Psoas muscle (tissue), 8 donors: ENCODE measurements around the gene TCOF1. TPM values are rescaled to one million over a fixed set of nuclear protein-coding genes. Genes with fewer than 3 reads are reported as not detected.

Source experiments
- ATAC-seq, 4 donors: fragments of 200-7000 bp; cut with Tn5 transposase; one replicate each; pipeline ENCODE4 v1.9.1; 2020; ENCODE audit warnings: moderate library complexity in 3 of 4, mild to moderate bottlenecking in 2 of 4
- DNase-seq, 2 donors: peaks; one replicate each; pipeline ENCODE4 v3.0.0-alpha.2; 2020
- H3K27ac ChIP-seq: fragments of 200-600 bp; one replicate; pipeline ENCODE4 v1.8.0; 2022
- H3K27me3 ChIP-seq, 3 donors: fragments of 200-600 bp in 1 of 3; one replicate each; pipeline versions ENCODE4 v1.6.1 to v1.8.0; 2013 to 2022; ENCODE audit warnings: low read length in 2 of 3, mild to moderate bottlenecking in 2 of 3, moderate library complexity in 1 of 3; ENCODE audit not compliant: insufficient read depth in 3 of 3
- H3K36me3 ChIP-seq, 2 donors: fragments of 200-600 bp in 1 of 2; one replicate each; pipeline versions ENCODE4 v1.6.1 to v1.8.0; 2013 to 2022; ENCODE audit warnings: low read depth in 1 of 2, mild to moderate bottlenecking in 1 of 2, moderate library complexity in 1 of 2; ENCODE audit not compliant: insufficient read depth in 1 of 2
- H3K4me1 ChIP-seq: fragments of 200-600 bp; one replicate; pipeline ENCODE4 v1.8.0; 2022
- H3K4me3 ChIP-seq: fragments of 200-600 bp; one replicate; pipeline ENCODE4 v1.8.0; 2022; ENCODE audit warnings: mild to moderate bottlenecking
- H3K9me3 ChIP-seq: fragments of 200-600 bp; one replicate; pipeline ENCODE4 v1.8.0; 2022
- CTCF ChIP-seq: fragments of 200-600 bp; IDR thresholded peaks from one replicate; pipeline ENCODE4 v1.8.0; 2022; ENCODE audit warnings: antibody characterized with exemption
- WGBS, 3 donors: extraction: QIAGEN DNeasy Blood & Tissue Kit; methylation state at CpG; one replicate each; pipeline versions ENCODE4 v1.1.6 to v1.1.7; 2013; 5-methylcytosine and 5-hydroxymethylcytosine counted together
- intact Hi-C, 2 donors: fragments of 100-400 bp; cut with DNase I; formaldehyde crosslinking; loops; one replicate each; pipeline versions ENCODE4 v1.11.0 to v1.14.2; 2022
- long read RNA-seq, 2 donors: library from polyadenylated mRNA; unstranded; transcript quantifications; one replicate each; pipeline ENCODE4 v2.0.0, GENCODE V29; 2021
- polyA plus RNA-seq, 3 donors: library from polyadenylated mRNA; stranded (reverse); fragments of 200-250 nt; gene quantifications; one replicate each; pipeline ENCODE4 v1.2.3, GENCODE V29; 2013
- total RNA-seq, 4 donors: library from RNA; stranded (reverse); fragmentation: NEBNext Ultra II Directional in 2 of 4; extraction: Animal tissue kit (Norgen Biotek cat#: 25700) in 2 of 4; gene quantifications; one replicate each; pipeline versions ENCODE4 v1.2.1 to v1.2.4, GENCODE V29; 2021 to 2023
- donor health status: healthy with polysubstance abuse.
- donor health status: DM: no; HTN: no; CAD: no; lungs with moderate emphysema.
- donor health status: Bipolar disorder and iron deficiency.
- donor health status: healthy.
- donor health status: DM: yes; HTN: yes; CAD: no.
- donor health status: DM: no; HTN: no; CAD: no.
- donor health status: DM: no; HTN: no; CAD: no.
- donor health status: DM: yes; HTN: yes; CAD: no.

The TCOF1 gene, protein sequence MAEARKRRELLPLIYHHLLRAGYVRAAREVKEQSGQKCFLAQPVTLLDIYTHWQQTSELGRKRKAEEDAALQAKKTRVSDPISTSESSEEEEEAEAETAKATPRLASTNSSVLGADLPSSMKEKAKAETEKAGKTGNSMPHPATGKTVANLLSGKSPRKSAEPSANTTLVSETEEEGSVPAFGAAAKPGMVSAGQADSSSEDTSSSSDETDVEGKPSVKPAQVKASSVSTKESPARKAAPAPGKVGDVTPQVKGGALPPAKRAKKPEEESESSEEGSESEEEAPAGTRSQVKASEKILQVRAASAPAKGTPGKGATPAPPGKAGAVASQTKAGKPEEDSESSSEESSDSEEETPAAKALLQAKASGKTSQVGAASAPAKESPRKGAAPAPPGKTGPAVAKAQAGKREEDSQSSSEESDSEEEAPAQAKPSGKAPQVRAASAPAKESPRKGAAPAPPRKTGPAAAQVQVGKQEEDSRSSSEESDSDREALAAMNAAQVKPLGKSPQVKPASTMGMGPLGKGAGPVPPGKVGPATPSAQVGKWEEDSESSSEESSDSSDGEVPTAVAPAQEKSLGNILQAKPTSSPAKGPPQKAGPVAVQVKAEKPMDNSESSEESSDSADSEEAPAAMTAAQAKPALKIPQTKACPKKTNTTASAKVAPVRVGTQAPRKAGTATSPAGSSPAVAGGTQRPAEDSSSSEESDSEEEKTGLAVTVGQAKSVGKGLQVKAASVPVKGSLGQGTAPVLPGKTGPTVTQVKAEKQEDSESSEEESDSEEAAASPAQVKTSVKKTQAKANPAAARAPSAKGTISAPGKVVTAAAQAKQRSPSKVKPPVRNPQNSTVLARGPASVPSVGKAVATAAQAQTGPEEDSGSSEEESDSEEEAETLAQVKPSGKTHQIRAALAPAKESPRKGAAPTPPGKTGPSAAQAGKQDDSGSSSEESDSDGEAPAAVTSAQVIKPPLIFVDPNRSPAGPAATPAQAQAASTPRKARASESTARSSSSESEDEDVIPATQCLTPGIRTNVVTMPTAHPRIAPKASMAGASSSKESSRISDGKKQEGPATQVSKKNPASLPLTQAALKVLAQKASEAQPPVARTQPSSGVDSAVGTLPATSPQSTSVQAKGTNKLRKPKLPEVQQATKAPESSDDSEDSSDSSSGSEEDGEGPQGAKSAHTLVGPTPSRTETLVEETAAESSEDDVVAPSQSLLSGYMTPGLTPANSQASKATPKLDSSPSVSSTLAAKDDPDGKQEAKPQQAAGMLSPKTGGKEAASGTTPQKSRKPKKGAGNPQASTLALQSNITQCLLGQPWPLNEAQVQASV (N-terminal part only)
- total RNA-seq (10 to 100 TPM; 22.8 to 26.7 (median 23.6) TPM), polyA plus RNA-seq (10 to 100 TPM; 18.3 to 25.6 (median 24.2) TPM)
- long read RNA-seq, donor 1, partial matches to known transcripts: 23 of 33 reads
- long read RNA-seq, donor 1, other reads (novel, unspliced or antisense): 7 of 33 reads
- long read RNA-seq, donor 2, partial matches to known transcripts: 17 of 36 reads
- long read RNA-seq, donor 2, other reads (novel, unspliced or antisense): 19 of 36 reads

DNA sequence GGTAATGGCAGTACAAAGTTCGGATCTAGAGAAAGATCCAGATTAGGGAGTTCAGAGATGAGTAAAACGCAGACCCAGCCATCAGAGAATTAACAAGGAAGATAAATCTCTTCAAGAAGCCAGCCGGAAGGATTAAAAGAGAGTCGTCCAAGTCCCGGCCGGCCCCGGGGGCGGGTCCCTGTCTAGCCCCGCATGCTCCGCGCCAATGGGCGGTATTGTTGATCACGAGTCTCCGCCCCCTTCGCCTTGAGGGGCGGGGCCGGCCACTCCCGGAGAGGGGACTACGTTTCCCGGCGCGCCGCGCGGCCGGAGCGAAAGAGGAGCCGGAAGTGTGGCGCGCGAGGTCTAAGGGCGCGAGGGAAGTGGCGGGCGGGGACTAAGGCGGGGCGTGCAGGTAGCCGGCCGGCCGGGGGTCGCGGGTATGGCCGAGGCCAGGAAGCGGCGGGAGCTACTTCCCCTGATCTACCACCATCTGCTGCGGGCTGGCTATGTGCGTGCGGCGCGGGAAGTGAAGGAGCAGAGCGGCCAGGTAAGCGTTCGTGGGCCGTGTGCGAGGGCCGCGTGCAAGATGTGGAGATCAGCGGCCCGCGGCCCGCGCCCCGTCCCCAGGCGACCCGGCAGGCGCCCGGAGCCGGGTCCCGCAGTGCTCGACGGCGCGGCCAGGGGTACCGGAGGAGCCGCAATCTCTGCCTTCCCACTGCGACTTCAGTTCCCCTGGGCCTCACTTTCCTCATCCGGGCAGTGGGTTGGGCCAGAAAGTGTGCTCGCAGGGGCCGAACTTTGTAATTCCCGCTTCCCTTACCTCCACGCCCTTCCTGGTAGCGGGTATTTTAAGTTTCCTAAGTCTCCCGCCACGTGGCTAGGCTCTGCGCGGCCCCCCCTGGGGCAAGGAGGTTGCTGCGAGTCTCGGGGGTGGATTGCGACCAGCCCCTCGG is at the start of gene TCOF1:
Gene TCOF1, plus strand, starts transcription at position 372 of the 935 bp plus-strand sequence. Its CDS starts 50 bp downstream, at position 422.
- Histone ChIP-seq H3K4me1 (peaks cover 8% of the 10 kb centered on the region), H3K27me3 (no peaks in the 10 kb centered on the region), H3K4me3 (peak within 1 kb of the TSS; percentile 85), H3K9me3 (no peaks in the 10 kb centered on the region), H3K27ac (peak within 1 kb of the TSS; percentile 78), H3K36me3 (peaks cover 5 to 28% of the 10 kb centered on the region in 2 donors)
- WGBS, 3 donors: 0 to 1% (median 1%) methylated on average over 83 to 90 of the region's 90 CpGs
- ATAC-seq (peak; percentile 99 to 100 (median 99)), DNase-seq (peak; percentile 98)
- intact Hi-C loops: loop anchor here (2.0 to 10.0 kb wide), 3 partner anchors 79 to 193 kb away; partner anchors contain the start of gene CDX1 (in 1 of the 2)
- no peak for TF ChIP-seq CTCF

- H3K4me1 ChIP-seq: no peaks in the 10 kb centered on the region
- no peaks in the 10 kb centered on the region for H3K36me3 ChIP-seq
- no peaks in the 10 kb centered on the region for H3K27me3 ChIP-seq
- no peaks in the 10 kb centered on the region for H3K9me3 ChIP-seq
- no peak overlapping the region for H3K27ac ChIP-seq
- ATAC-seq (no peak), DNase-seq (no peak)
- TF ChIP-seq CTCF: no peak
- no peak overlapping the region for H3K4me3 ChIP-seq
- 61 to 69% (median 64%) methylated on average over 7 of the region's 7 CpGs for WGBS, 3 donors
- intact Hi-C loops: no loop called here
Measured at GRCh38 chr5:150309101-150309885, 48.2 kb upstream of the TCOF1 start.

GRCh38 chr5:150309886-150310239 is 47.6 kb upstream of the TCOF1 start:
- TF ChIP-seq CTCF: no peak
- no peak for ATAC-seq

More at GRCh38 chr5:150309886-150310239, 47.6 kb upstream of the TCOF1 start:
- H3K9me3 ChIP-seq: no peaks in the 10 kb centered on the region
- H3K4me3 ChIP-seq: no peak overlapping the region
- WGBS, 3 donors: 74 to 100% (median 90%) methylated on average over 1 of the region's 1 CpG
- DNase-seq: no peak
- H3K4me1 ChIP-seq: no peaks in the 10 kb centered on the region
- no peak overlapping the region for H3K27ac ChIP-seq
- no peaks in the 10 kb centered on the region for H3K36me3 ChIP-seq
- intact Hi-C loops: no loop called here
- H3K27me3 ChIP-seq: no peaks in the 10 kb centered on the region
